H1 (cell line): ENCODE data around the gene DMWD. TPM values are rescaled to one million over a fixed set of nuclear protein-coding genes. Genes with fewer than 3 reads are reported as not detected.

Experiments
- CTCF ChIA-PET: fragments of 300-600 bp; sonication (Branson Sonifier 250); formaldehyde crosslinking; loops from one replicate; lab custom pipeline; 2021; ENCODE audit not compliant: partially characterized antibody; lab: Charles Lee
- POLR2A ChIA-PET: fragments of 300-600 bp; sonication (Branson Sonifier 250); formaldehyde crosslinking; loops from one replicate; lab custom pipeline; 2021; ENCODE audit warnings: inconsistent platforms; ENCODE audit not compliant: partially characterized antibody; lab: Charles Lee
- DNase-seq, 2 experiments: peaks; one replicate each; pipeline versions ENCODE4 v3.0.0 to v3.0.0-alpha.2; 2010 to 2022; ENCODE audit warnings: low spot score in 2 of 2, low read depth in 1 of 2, mixed read lengths in 1 of 2
- FAIRE-seq: peaks from 2 replicates; lab custom pipeline; 2011; peaks lifted over from hg19 to GRCh38; lab: Jason Lieb, UNC
- H2AFZ ChIP-seq: 2 replicates; pipeline ENCODE4 v1.8.1; 2012; ENCODE audit warnings: low read length, inconsistent platforms
- H2AK5ac ChIP-seq: 2 replicates; pipeline ENCODE4 v1.6.1; 2013; ENCODE audit warnings: low read depth, low read length
- H2BK120ac ChIP-seq: replicated peaks from 2 replicates; pipeline ENCODE3; 2013; ENCODE audit warnings: low read depth, low read length, inconsistent platforms
- H2BK12ac ChIP-seq: 2 replicates; pipeline ENCODE4 v1.6.1; 2013; ENCODE audit warnings: low read depth, low read length
- H2BK15ac ChIP-seq: 2 replicates; pipeline ENCODE4 v1.6.1; 2013; ENCODE audit warnings: low read length
- H2BK20ac ChIP-seq: 2 replicates; pipeline ENCODE4 v1.6.1; 2013; ENCODE audit warnings: low read length
- H2BK5ac ChIP-seq: 2 replicates; pipeline ENCODE4 v1.6.1; 2013; ENCODE audit warnings: low read depth, low read length
- H3K14ac ChIP-seq: 2 replicates; pipeline ENCODE4 v1.6.1; 2013; ENCODE audit warnings: inconsistent platforms; ENCODE audit not compliant: insufficient read length
- H3K18ac ChIP-seq: 2 replicates; pipeline ENCODE4 v1.6.1; 2013; ENCODE audit warnings: low read length; ENCODE audit errors: extremely low read depth
- H3K23ac ChIP-seq: 2 replicates; pipeline ENCODE4 v1.6.1; 2013; ENCODE audit warnings: inconsistent platforms; ENCODE audit not compliant: insufficient read length
- H3K23me2 ChIP-seq: 2 replicates; pipeline ENCODE4 v1.6.1; 2013; ENCODE audit warnings: low read depth, low read length
- H3K27ac ChIP-seq: 2 replicates; pipeline ENCODE4 v1.6.1; 2011; ENCODE audit warnings: low read depth, low read length, inconsistent platforms
- H3K27me3 ChIP-seq, 4 experiments: replicated peaks in 1 of 4; 1 replicate in 1 of 4; 2 replicates in 3 of 4; pipeline versions ENCODE4 v1.6.1 to v1.8.1; 2011 to 2013; ENCODE audit warnings: low read length in 3 of 4, mild to moderate bottlenecking in 3 of 4, inconsistent platforms in 2 of 4, mixed read lengths in 2 of 4, moderate library complexity in 1 of 4; ENCODE audit not compliant: control insufficient read depth in 3 of 4, insufficient read depth in 3 of 4; ENCODE audit errors: extremely low read depth in 1 of 4
- H3K36me3 ChIP-seq, 4 experiments: 2 replicates each; pipeline versions ENCODE4 v1.6.1 to v1.8.1; 2011 to 2013; ENCODE audit warnings: mild to moderate bottlenecking in 4 of 4, low read length in 3 of 4, moderate library complexity in 2 of 4, control low read depth in 1 of 4, inconsistent platforms in 1 of 4; ENCODE audit not compliant: insufficient read depth in 4 of 4, control insufficient read depth in 2 of 4
- H3K4ac ChIP-seq: replicated peaks from 2 replicates; pipeline ENCODE3; 2013; ENCODE audit warnings: low read length, low read depth, mixed read lengths, inconsistent platforms; ENCODE audit not compliant: insufficient read length
- H3K4me1 ChIP-seq, 4 experiments: replicated peaks in 1 of 4; 1 replicate in 1 of 4; 2 replicates in 3 of 4; pipeline versions ENCODE4 v1.6.1 to v1.8.1; 2011 to 2013; ENCODE audit warnings: low read length in 3 of 4, inconsistent platforms in 2 of 4, mixed read lengths in 1 of 4; ENCODE audit not compliant: insufficient read depth in 4 of 4, control insufficient read depth in 3 of 4
- H3K4me2 ChIP-seq, 2 experiments: 2 replicates each; pipeline versions ENCODE4 v1.6.1 to v1.8.1; 2011 to 2013; ENCODE audit warnings: low read depth in 2 of 2, low read length in 2 of 2, control low read depth in 1 of 2, inconsistent platforms in 1 of 2, mild to moderate bottlenecking in 1 of 2; ENCODE audit not compliant: insufficient read depth in 1 of 2
- H3K4me3 ChIP-seq, 4 experiments: fragments of 200-600, 300-600 bp in 1 of 4; sonication (generic), shearing (Covaris generic), sonication (Bioruptor Twin) in 1 of 4; 2 replicates each; pipeline versions ENCODE4 v1.5.1 to v1.8.1; 2011 to 2016; ENCODE audit warnings: low read length in 4 of 4, low read depth in 3 of 4, control low read depth in 2 of 4, inconsistent platforms in 2 of 4, mild to moderate bottlenecking in 2 of 4, mixed read lengths in 1 of 4, moderate library complexity in 1 of 4; ENCODE audit not compliant: insufficient read depth in 2 of 4; ENCODE audit errors: extremely low read depth in 1 of 4
- H3K56ac ChIP-seq: replicated peaks from 2 replicates; pipeline ENCODE3; 2013; ENCODE audit warnings: low read depth, mild to moderate bottlenecking, mixed read lengths, low read length, inconsistent platforms; ENCODE audit not compliant: insufficient read length
- H3K79me1 ChIP-seq: 2 replicates; pipeline ENCODE4 v1.6.1; 2013; ENCODE audit warnings: low read depth, low read length, control low read depth
- H3K79me2 ChIP-seq, 2 experiments: 2 replicates each; pipeline versions ENCODE4 v1.6.1 to v1.8.1; 2012 to 2013; ENCODE audit warnings: low read length in 2 of 2, mild to moderate bottlenecking in 2 of 2, inconsistent platforms in 1 of 2; ENCODE audit not compliant: insufficient read depth in 2 of 2, control insufficient read depth in 1 of 2
- H3K9ac ChIP-seq, 4 experiments: replicated peaks in 1 of 4; 1 replicate in 1 of 4; 2 replicates in 3 of 4; pipeline versions ENCODE4 v1.6.1 to v1.8.1; 2011 to 2013; ENCODE audit warnings: low read depth in 3 of 4, low read length in 3 of 4, control low read depth in 2 of 4, mild to moderate bottlenecking in 2 of 4, moderate library complexity in 2 of 4, inconsistent platforms in 1 of 4; ENCODE audit errors: extremely low read depth in 1 of 4
- H3K9me3 ChIP-seq, 2 experiments: 2 replicates each; pipeline versions ENCODE4 v1.6.1 to v1.8.1; 2012 to 2013; ENCODE audit warnings: mild to moderate bottlenecking in 2 of 2, moderate library complexity in 2 of 2, control low read depth in 1 of 2, inconsistent platforms in 1 of 2, low read depth in 1 of 2, low read length in 1 of 2, mixed read lengths in 1 of 2; ENCODE audit not compliant: insufficient read depth in 2 of 2
- H4K20me1 ChIP-seq, 2 experiments: replicated peaks in 1 of 2; 2 replicates each; pipeline versions ENCODE3 to v1.8.1; 2011 to 2013; ENCODE audit warnings: inconsistent platforms in 2 of 2, low read length in 2 of 2, mild to moderate bottlenecking in 1 of 2; ENCODE audit not compliant: insufficient read depth in 2 of 2, control insufficient read depth in 1 of 2
- H4K5ac ChIP-seq: 2 replicates; pipeline ENCODE4 v1.6.1; 2013; ENCODE audit warnings: low read length, low read depth, mixed read lengths, inconsistent platforms; ENCODE audit not compliant: insufficient read length
- H4K8ac ChIP-seq: 2 replicates; pipeline ENCODE4 v1.8.0; 2013; ENCODE audit warnings: mild to moderate bottlenecking, moderate library complexity, low read length, inconsistent platforms; ENCODE audit not compliant: insufficient read depth; ENCODE audit errors: extremely low read depth
- H4K91ac ChIP-seq: replicated peaks from 2 replicates; pipeline ENCODE3; 2013; ENCODE audit warnings: low read length, mixed read lengths, inconsistent platforms; ENCODE audit not compliant: insufficient read length
- BRCA1 ChIP-seq: IDR thresholded peaks from 2 replicates; pipeline ENCODE4 v1.6.1; 2012; ENCODE audit warnings: low read depth, low read length, improper control_type of control experiment
- CTBP2 ChIP-seq: IDR thresholded peaks from 2 replicates; pipeline ENCODE4 v1.7.0; 2011; ENCODE audit warnings: borderline replicate concordance, mild to moderate bottlenecking, moderate library complexity, mixed read lengths, low read length; ENCODE audit not compliant: insufficient read depth, insufficient read length
- EZH2 ChIP-seq: fragments of 200-600 bp; sonication (generic); IDR thresholded peaks from 2 replicates; pipeline ENCODE4 v1.7.1; 2012; ENCODE audit warnings: low read depth, mild to moderate bottlenecking, moderate library complexity, low read length, inconsistent platforms; ENCODE audit not compliant: severe bottlenecking
- FOSL1 ChIP-seq: IDR thresholded peaks from 2 replicates; pipeline ENCODE4 v1.6.1; 2011; ENCODE audit warnings: mild to moderate bottlenecking, low read depth, low read length, moderate library complexity; ENCODE audit not compliant: insufficient read depth
- HDAC2 ChIP-seq, 2 experiments: fragments of 300-600 bp in 1 of 2; sonication (generic) in 1 of 2; IDR thresholded peaks; 2 replicates each; pipeline ENCODE4 v1.6.1; 2011 to 2012; ENCODE audit warnings: low read depth in 2 of 2, low read length in 2 of 2, mild to moderate bottlenecking in 2 of 2, moderate library complexity in 2 of 2, borderline replicate concordance in 1 of 2, inconsistent platforms in 1 of 2
- KDM4A ChIP-seq: IDR thresholded peaks from one replicate; pipeline ENCODE4 v1.7.1; 2012; ENCODE audit warnings: low read depth, mild to moderate bottlenecking, moderate library complexity, low read length, inconsistent platforms; ENCODE audit not compliant: severe bottlenecking
- PHF8 ChIP-seq: fragments of 200-600 bp; sonication (generic); conservative IDR thresholded peaks from 2 replicates; pipeline ENCODE4 v1.7.1; 2012; ENCODE audit warnings: low read depth, mild to moderate bottlenecking, inconsistent platforms, low read length, moderate library complexity
- POLR2A ChIP-seq, 2 experiments: IDR thresholded peaks; 1 replicate in 1 of 2; 2 replicates in 1 of 2; pipeline ENCODE4 v1.6.1; 2011; ENCODE audit warnings: low read depth in 2 of 2, low read length in 2 of 2, mild to moderate bottlenecking in 2 of 2; ENCODE audit errors: control extremely low read depth in 1 of 2
- RBBP5 ChIP-seq: IDR thresholded peaks from 2 replicates; pipeline ENCODE4 v1.7.1; 2012; ENCODE audit warnings: low read depth, mild to moderate bottlenecking, inconsistent platforms, low read length, moderate library complexity, borderline replicate concordance
- SP4 ChIP-seq: IDR thresholded peaks from 2 replicates; pipeline ENCODE4 v1.6.1; 2012; ENCODE audit warnings: low read length, inconsistent platforms
- TAF7 ChIP-seq: optimal IDR thresholded peaks from 2 replicates; pipeline ENCODE3; 2011; ENCODE audit warnings: low read depth, mild to moderate bottlenecking, inconsistent platforms, low read length, moderate library complexity, borderline replicate concordance
- ZNF274 ChIP-seq: IDR thresholded peaks from 2 replicates; pipeline ENCODE4 v1.7.0; 2012; ENCODE audit warnings: low read length, borderline replicate concordance; ENCODE audit errors: extremely low read depth
- WGBS, 2 experiments: shearing (Covaris generic) in 1 of 2; methylation state at CpG; one replicate each; pipeline versions ENCODE4 v1.1.6 to v1.1.7; 2013 to 2015; ENCODE audit warnings: low lambda C conversion rate in 2 of 2, mixed read lengths in 2 of 2, inconsistent platforms in 1 of 2, low coverage in 1 of 2, missing lambda C conversion rate in 1 of 2; ENCODE audit not compliant: insufficient replicate concordance in 2 of 2, insufficient coverage in 1 of 2, insufficient read length in 1 of 2; ENCODE audit errors: extremely low coverage in 1 of 2, missing lambda C conversion rate in 1 of 2; 5-methylcytosine and 5-hydroxymethylcytosine counted together
- polyA plus RNA-seq, 7 experiments: library from polyadenylated mRNA; depleted of rRNA in 3 of 7; stranded (reverse) in 5 of 7; unstranded in 2 of 7; fragments of >200 nt in 5 of 7; fragments of 200-250 nt in 2 of 7; gene quantifications; 1 replicate in 5 of 7; 2 replicates in 1 of 7; 4 replicates in 1 of 7; pipeline versions ENCODE4 v1.2.1 to v1.2.3, GENCODE V29; 2011 to 2013; ENCODE audit warnings: missing spikeins in 2 of 7, mixed read lengths in 2 of 7
- total RNA-seq: library from RNA; stranded (reverse); fragmentation: NEBNext Ultra II Directional; extraction: Animal tissue kit (Norgen Biotek cat#: 25700); gene quantifications from 2 replicates; pipeline ENCODE4 v1.2.1, GENCODE V29; 2021

Gene DMWD
- total and polyA plus RNA-seq, 2 of the 8 experiments (the other 6 are each of a cell fraction or from before 2014, with no cell fraction given) = 13.6 to 41.0 TPM

- ChIA-PET CTCF (interaction anchor here (1.2 to 5.3 kb wide), 6 partner anchors 7 to 115 kb away, joined by 3 to 42 read pairs (median 5); no protein-coding TSS in a partner anchor), POLR2A (interaction anchor here (1.2 to 3.0 kb wide), 8 partner anchors 9 to 133 kb away, joined by 3 to 11 read pairs (median 4); partner anchors contain the start of genes RSPH6A, SNRPD2 and SYMPK)
- no peak for DNase-seq
- Histone ChIP-seq H2BK12ac (no peak overlapping the region), H4K5ac (no peak overlapping the region), H2BK15ac (no peak overlapping the region), H3K4me1 (no peaks in the 10 kb centered on the region), H3K27ac (no peak overlapping the region), H3K9me3 (no peaks in the 10 kb centered on the region), H3K23ac (no peak overlapping the region), H3K14ac (no peak overlapping the region), H2AFZ (no peak overlapping the region), H2BK20ac (no peak overlapping the region), H3K4ac (no peak overlapping the region), H3K79me1 (no peaks in the 10 kb centered on the region; the same call in 1 of the 2 replicates), H3K56ac (no peak overlapping the region), H3K23me2 (0 out of 2 replicates have a peak, but pooled peaks cover 1% of the 10 kb centered on the region), H2BK120ac (no peak overlapping the region), H3K18ac (no peak overlapping the region), H3K27me3 (no peaks in the 10 kb centered on the region), H3K9ac (no peak overlapping the region), H4K8ac (no peak overlapping the region), H4K91ac (no peak overlapping the region), H3K79me2 (no peaks in the 10 kb centered on the region), H3K36me3 (peaks cover 44 to 70% (median 65%) of the 10 kb centered on the region in 4 experiments), H4K20me1 (peaks cover 5 to 16% of the 10 kb centered on the region in 2 experiments), H2AK5ac (no peak overlapping the region), H2BK5ac (no peak overlapping the region; the same call in 1 of the 2 replicates), H3K4me3 (no peak overlapping the region), H3K4me2 (no peak overlapping the region)
- TF ChIP-seq BRCA1 (no peak), POLR2A (IDR thresholded peaks at IDR 0.05; ENCODE audit: control extremely low read depth in 1 of 2, low read depth in 2 of 2, low read length in 2 of 2) (no peak), HDAC2 (IDR thresholded peaks at IDR 0.05; ENCODE audit: borderline replicate concordance in 1 of 2, low read depth in 2 of 2, low read length in 2 of 2) (no peak), EZH2 (no peak), PHF8 (no peak), CTBP2 (no peak), FOSL1 (no peak), KDM4A (no peak), TAF7 (no peak), RBBP5 (no peak), SP4 (no peak), ZNF274 (no peak)
- FAIRE-seq = no peak
- WGBS, 2 experiments = 94% methylated on average over 26 of the region's 26 CpGs; no CpG with 5 or more reads in 1 of the 2 experiments
Measured at GRCh38 chr19:45824531-45825262, 32.1 kb upstream of the DMWD start.
